ENCODE measurements around the gene UNC119. TPM values are rescaled to one million over a fixed set of nuclear protein-coding genes. Genes with fewer than 3 reads are reported as not detected.

Gene UNC119
- polyA plus RNA-seq, 3 donors = 12.5 to 16.6 (median 15.0) TPM

DNA sequence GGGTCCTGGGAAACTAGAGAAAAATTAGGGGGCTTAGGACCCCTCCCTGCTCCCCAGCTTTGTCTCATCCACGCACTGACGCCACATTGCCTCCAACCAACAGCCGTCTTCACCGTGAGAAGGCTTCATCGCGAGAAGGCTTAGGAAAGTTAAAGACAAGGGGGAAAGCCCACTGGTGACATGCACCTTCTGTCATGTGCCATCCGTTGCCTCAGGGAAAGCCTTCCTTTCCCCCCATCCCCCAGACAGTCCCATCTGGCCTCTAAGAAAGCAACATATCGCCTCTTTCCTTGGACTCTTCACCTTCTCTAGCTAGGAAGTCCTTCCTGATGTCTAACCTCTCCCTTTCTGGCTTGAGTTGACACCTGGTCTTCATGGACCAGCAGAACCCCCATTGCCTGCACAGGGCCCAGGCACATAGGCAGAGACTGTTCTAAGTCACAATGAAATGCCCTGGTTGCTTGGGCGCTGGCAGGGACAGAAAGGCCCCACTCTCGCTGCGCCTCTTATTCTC, 44.2 kb downstream of the UNC119 start:
- 63 to 83% (median 77%) methylated on average over 11 of the region's 11 CpGs for WGBS, 3 donors
- no peak overlapping the region for H3K27ac ChIP-seq (ENCODE audit: low read depth, low read length)

DNA sequence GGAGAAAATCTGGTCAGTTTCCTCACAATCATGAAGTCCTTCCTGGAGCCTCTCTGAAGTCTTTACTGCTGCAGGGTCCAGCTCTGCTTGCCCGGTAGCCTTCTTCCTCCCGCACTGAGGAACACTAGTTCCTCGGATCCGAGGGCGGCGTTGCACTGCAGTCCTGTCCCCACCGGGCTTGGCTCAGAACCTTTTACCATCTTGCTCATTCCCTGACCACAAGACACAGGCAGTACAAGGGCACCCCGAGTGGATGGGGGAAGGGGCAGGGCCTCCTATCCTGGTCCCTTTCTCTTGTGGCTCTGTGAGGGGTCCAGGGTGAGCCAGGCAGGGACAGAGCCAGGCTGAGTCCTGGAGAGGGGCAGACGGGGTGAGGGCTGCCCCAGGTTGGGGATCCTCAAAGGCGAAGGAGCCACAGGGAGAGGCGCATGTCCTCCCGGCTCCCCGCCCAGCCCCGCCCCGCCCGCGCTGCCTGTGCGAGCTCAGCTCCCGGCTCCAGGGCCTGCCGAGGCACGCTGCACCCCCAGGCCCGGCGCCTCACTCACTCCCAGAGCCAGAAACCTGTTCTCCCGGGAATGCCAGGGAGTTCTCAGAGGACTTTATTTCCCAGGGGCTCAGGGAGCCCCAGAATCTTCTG, 44.7 kb downstream of the UNC119 start:
- H3K27ac ChIP-seq (ENCODE audit: low read depth, low read length) = no peak overlapping the region
- WGBS, 3 donors = 41 to 58% (median 55%) methylated on average over 19 to 24 of the region's 24 CpGs

DNA sequence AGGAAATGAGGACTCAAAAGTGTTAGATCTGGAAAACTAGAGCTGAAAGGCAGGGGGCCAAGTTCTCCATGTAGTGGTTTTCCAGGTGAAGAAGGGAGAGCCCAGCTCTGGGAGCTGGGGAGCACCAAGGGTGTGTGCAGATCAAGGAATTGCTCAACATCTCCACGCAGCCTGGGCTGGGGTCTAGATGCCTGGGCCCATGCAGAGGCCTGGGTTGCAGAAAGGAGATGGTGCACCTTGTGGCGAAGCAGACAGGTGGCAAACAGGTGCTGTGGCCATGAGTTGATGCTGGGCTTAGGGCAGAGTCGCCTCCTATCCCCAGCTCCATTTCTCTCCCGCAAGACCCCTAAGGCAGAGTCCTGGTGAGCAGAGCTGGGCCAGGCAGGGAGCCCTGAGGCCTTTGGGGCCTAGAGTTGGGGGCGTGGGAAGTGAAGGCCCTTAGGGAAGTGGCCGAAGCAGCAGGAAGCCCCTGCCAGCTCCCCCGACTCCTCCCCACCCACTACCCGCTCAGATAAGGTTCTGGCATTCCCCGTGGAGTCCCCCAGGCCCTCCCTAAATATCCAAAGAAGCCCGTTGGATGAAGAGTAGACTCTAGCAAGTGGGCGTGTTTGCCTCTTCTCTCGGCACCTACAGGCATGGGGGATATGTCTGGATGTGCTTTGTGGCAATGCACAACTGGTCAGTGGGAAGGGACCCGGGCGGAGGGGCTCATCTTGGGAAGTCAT, 45.5 kb downstream of the UNC119 start:
- WGBS, 3 donors = 73 to 81% (median 76%) methylated on average over 13 to 14 of the region's 14 CpGs
- no peak overlapping the region for H3K27ac ChIP-seq (ENCODE audit: low read depth, low read length)

DNA sequence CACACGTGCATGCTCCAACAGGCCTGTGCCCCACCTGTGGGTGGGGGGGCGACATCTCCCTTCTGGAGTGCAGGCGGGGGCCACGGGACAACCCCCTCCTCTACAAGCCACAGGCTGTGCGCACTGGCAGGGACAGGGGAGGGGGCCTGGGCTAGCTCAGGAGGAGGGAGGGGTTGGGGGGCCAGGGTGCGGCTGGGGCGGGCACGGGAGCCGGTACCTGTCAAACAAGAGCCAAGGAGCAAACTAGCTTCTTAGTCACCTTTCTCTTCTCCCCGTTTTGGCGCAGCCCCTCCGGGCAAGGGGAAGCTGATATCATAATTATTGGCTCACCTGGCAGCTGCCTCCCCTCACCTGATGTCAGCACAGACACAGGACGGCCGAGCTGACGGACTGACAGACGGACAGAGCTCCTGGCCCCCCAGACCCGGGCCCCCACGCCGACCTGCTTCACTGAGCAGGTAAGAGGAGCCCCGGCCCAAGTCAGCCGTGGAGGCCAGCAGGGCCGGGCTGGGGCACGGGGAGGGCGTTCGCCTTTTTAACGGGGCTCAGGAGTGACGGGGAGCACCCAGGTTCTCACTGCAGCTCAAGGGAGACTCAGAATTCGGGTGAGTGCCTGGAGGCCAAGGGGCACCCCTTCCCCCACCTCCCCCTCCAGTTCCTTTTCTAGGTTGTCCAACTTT, 46.3 kb downstream of the UNC119 start, which contains the start of gene FOXN1:
TSS of gene FOXN1 (plus strand) at position 363 of the 680 bp plus-strand sequence. CDS start 17,622 bp downstream, outside the sequence.
- WGBS, 3 donors = 85 to 89% (median 86%) methylated on average over 28 of the region's 28 CpGs

DNA sequence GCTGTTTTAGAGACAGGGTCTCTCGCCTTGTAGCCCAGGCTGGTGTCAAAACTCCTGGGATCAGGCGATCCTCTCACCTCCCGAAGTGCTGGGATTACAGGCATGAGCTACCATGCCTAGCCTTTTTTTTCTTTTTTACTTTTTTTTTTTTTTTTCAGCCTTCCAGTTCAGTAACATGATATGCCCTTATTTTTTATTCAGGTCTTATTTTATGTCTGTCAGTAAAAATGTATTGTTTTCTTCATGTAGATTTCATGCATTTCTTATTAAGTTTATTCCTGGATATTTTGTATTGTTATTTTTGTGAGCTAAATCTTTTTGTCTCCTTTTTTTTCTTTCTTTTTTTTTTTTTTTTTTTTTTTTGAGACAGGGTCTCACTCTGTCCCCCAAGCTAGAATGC, 49.0 kb downstream of the UNC119 start:
- 77 to 89% (median 78%) methylated on average over 3 of the region's 3 CpGs for WGBS, 3 donors
- no peak overlapping the region for H3K27ac ChIP-seq (ENCODE audit: low read depth, low read length)

More for the DNA sequence above, 46.3 kb downstream of the UNC119 start, which contains the start of gene FOXN1:
- H3K27ac ChIP-seq (ENCODE audit: low read depth, low read length) = no peak within 1 kb of the TSS

DNA sequence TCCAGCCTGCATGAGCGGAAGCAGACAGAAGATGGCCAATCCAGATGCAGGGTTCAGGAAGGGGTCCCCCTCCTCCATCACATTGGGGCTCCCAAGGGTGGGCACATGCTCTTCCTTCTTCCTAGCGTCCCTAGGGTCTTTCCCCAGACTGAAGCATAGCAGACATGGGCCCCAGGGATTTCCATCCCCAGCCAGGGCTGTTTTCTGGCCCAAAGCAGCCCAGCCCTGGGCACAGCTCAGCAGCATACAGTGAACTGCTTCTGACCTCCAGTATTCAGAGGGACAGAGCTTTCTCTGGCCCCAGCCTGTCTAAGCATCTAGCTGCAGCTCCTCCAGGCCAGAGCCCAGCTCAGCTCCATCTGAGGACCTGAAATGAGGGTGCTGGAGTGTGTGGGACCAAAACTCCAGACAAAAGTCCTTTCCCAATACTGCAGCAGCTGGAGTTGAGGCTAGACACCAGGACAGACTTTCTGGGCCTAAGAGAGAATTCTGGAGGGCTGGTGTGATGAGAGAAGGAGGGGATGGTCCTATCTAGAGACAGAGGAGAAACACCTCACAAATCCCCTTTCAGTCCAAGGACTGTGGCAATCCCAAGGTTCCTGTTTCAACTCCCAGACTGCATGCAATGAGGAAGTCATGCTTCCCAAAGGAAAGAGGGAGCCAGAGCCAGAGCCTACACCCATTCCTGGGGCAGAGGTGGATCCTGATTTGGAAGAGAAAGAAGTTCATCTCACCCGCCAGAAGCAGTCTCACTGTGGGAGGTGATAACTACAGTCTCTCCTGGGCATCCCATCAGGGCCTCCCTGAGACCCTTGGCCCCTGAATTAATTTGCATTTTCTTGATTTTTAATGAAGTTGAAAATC, 50.8 kb downstream of the UNC119 start:
- 71 to 90% (median 78%) methylated on average over 3 of the region's 3 CpGs for WGBS, 3 donors
- no peak overlapping the region for H3K27ac ChIP-seq (ENCODE audit: low read depth, low read length)

DNA sequence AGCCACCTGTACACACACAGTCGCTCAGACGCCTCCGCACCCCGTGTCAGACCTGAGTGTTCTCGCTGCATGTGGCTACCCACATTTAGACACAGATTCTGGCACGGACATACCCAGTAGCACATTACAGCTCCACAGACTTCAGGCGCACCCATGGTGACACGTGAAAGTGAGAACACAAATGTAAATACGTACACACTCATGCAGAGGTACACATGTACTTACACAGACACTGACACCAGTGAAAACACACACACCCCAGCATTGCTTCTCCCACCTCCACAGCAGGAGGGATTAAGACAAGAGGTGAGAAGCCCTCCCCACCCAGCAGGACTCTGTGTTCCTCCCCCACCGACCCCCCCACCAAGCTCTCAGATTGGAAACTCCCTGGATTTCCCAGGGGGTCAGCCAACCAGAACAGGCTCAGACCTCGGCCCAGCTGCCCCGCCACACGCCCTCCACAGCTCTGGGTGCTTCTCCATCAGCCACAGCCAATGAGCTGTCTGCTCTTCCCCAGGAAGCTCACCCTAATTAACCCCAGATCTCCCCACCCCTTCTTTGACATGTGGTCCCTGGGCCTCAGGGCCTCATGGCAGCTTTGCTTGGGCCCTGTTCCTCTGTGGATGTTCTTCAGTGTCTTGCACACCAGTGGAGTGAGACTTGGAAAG, 51.6 kb downstream of the UNC119 start:
- WGBS, 3 donors = 63 to 67% (median 64%) methylated on average over 13 of the region's 13 CpGs
- no peak overlapping the region for H3K27ac ChIP-seq (ENCODE audit: low read depth, low read length)

DNA sequence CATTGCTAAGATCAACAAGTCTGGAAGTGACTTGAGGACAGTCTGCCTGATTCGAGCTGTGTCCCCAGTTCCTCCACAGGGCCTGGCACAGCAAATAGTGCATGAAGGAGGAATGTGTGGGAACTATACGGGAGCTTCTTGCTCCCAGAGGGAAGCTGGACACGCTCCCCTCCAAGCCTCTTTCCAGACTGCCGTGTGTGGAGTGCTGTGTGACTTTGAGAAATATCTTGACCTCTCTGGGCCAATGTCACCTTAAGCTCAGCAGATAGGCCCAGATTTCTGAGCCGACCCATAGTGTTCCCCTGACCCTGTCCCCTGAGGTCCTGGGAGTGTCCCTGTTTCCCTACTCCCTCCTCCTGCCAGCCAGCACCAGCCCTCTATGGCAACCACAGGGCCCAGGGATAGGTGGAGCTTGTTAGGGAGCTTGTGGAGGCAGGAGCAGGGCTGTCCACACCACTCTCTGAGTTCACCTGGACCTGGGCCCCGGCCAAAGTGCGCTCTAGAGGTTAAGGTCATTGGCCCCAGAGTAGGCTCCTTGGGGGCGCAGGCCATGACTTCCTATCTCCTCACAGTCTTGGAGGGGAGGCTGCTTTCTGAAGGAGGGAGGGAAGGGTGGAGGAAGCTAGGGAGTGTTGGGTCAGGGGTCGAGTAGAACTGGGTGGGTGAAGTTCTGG, 52.6 kb downstream of the UNC119 start:
- no peak overlapping the region for H3K27ac ChIP-seq (ENCODE audit: low read depth, low read length)
- WGBS, 3 donors = 66 to 86% (median 71%) methylated on average over 9 of the region's 9 CpGs

DNA sequence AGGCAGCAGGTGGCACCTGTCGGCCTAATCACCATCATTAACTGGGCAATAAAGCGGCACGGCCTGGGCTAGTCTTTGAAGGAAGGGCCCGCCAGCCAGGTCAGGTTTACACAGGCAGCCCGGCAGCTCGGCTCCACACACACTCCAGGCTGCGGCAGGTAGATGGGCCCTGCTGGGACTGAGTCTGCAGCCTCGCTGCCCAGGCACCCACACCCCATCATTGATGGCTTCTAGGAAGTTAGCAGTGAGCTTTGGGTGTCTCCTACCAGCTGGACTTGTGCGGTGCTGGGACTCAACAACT, 53.1 kb downstream of the UNC119 start:
- 64 to 94% (median 89%) methylated on average over 9 of the region's 9 CpGs for WGBS, 3 donors
- no peak overlapping the region for H3K27ac ChIP-seq (ENCODE audit: low read depth, low read length)

DNA sequence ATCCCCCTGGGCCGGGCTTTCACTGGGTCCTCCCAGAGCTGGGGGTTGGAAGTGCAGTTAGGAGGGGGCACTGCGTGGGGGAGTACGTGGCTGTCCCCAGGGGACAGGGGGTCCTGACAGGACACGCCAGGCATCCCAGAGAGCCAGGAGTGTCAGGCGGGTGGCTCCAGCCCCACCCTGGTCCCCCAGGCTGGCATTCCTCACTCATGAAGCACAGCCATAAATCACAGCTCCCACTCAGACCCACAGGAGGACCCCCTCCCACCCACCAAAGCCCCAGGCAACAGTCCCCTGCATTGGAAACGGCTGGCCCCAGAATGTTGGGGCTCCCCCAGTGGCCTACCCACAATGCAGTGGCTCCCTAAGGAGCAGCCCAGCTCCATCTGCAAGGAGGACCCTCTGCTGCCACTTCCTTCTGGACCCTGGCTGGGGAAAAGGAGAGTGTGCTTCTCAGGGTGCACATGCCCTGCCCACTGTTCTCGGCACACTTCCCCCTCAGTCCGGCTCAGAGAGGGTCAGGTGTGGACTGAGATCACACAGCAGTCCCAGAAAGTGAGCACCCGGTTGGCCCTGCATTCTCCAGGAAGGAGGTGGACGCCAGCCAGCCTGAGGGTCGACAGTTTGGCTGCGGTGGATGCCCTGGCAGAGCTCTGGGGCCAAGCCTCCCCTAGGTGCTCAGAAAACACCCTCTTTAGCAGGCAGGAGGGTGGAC, 53.6 kb downstream of the UNC119 start:
- WGBS, 3 donors = 56 to 69% (median 60%) methylated on average over 10 to 12 of the region's 12 CpGs
- H3K27ac ChIP-seq (ENCODE audit: low read depth, low read length) = no peak overlapping the region

DNA sequence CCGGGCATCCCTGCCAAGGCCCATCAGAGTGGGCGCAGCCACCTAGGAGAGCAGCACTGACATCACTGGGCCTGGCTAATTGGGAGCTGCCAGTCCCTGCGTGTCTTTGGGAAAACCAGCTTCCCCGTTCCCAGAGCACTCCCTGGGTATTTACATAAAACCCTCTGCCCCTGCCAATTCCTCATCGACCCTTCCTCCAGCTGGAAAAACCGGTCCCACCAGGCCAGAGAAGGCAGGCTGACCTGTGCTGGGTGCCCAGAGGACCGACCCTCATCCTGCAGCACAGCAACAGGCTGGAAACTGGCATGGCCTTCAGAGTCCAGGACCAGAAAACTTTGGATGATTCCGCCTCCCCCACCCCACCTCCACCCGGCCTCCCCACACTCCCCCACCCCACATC, 54.5 kb downstream of the UNC119 start:
- 14 to 53% (median 45%) methylated on average over 8 to 9 of the region's 9 CpGs for WGBS, 3 donors
- no peak overlapping the region for H3K27ac ChIP-seq (ENCODE audit: low read depth, low read length)

Other genes starting within 250 kb of the UNC119 start
- 10 to 100 TPM in 1 of 3 donors, 1 to 10 TPM in 2; 3.6 to 56.1 (median 4.9) TPM for gene TMEM97, start 233.4 kb downstream of the UNC119 start, polyA plus RNA-seq
- 10 to 100 TPM; 27.9 to 67.0 (median 66.0) TPM for gene IFT20, start 217.2 kb downstream of the UNC119 start, polyA plus RNA-seq
- gene TNFAIP1, start 216.9 kb downstream of the UNC119 start, polyA plus RNA-seq = 10 to 100 TPM; 18.1 to 38.0 (median 22.9) TPM
- 10 to 100 TPM; 55.1 to 89.6 (median 58.5) TPM for gene POLDIP2, start 195.1 kb downstream of the UNC119 start, polyA plus RNA-seq
- gene SEBOX, start 187.4 kb downstream of the UNC119 start, polyA plus RNA-seq = not detected
- 1 to 10 TPM; 2.1 to 6.9 (median 2.1) TPM for gene VTN, start 182.3 kb downstream of the UNC119 start, polyA plus RNA-seq
- gene SARM1, start 180.9 kb downstream of the UNC119 start, polyA plus RNA-seq = 10 to 100 TPM in 1 of 3 donors, 1 to 10 TPM in 2; 3.7 to 13.1 (median 9.8) TPM
- 1 to 10 TPM; 1.2 to 5.3 (median 3.9) TPM for gene SLC46A1, start 146.4 kb downstream of the UNC119 start, polyA plus RNA-seq
- gene SLC13A2, start 79.0 kb downstream of the UNC119 start, polyA plus RNA-seq = under 1 TPM in 2 of 3 donors, not detected in 1; 0.03 to 0.09 TPM
- under 1 TPM in 2 of 3 donors, not detected in 1; 0.01 to 0.03 TPM for gene FOXN1, start 46.3 kb downstream of the UNC119 start, polyA plus RNA-seq
- 10 to 100 TPM; 18.9 to 60.3 (median 24.8) TPM for gene PIGS, start 18.9 kb upstream of the UNC119 start, polyA plus RNA-seq
- 10 to 100 TPM in 2 of 3 donors, 1 to 10 TPM in 1; 5.4 to 59.0 (median 23.8) TPM for gene ALDOC, start 24.3 kb upstream of the UNC119 start, polyA plus RNA-seq
- gene SPAG5, start 46.4 kb upstream of the UNC119 start, polyA plus RNA-seq = 1 to 10 TPM; 1.5 to 3.3 (median 2.9) TPM
- 1 to 10 TPM; 1.8 to 3.3 (median 2.9) TPM for gene RSKR, start 61.6 kb upstream of the UNC119 start, polyA plus RNA-seq
- 10 to 100 TPM; 19.6 to 42.6 (median 33.7) TPM for gene BLTP2, start 92.5 kb upstream of the UNC119 start, polyA plus RNA-seq
- 10 to 100 TPM; 31.0 to 45.5 (median 40.4) TPM for gene SDF2, start 109.3 kb upstream of the UNC119 start, polyA plus RNA-seq
- 10 to 100 TPM; 16.3 to 33.9 (median 33.6) TPM for gene SUPT6H, start 109.6 kb upstream of the UNC119 start, polyA plus RNA-seq
- gene PROCA1, start 159.3 kb upstream of the UNC119 start, polyA plus RNA-seq = 1 to 10 TPM in 2 of 3 donors, under 1 TPM in 1; 0.35 to 2.9 (median 1.2) TPM
- gene RAB34, start 165.2 kb upstream of the UNC119 start, polyA plus RNA-seq = 100 to 1,000 TPM in 1 of 3 donors, 10 to 100 TPM in 1, 1 to 10 TPM in 1; 7.9 to 125 (median 38.3) TPM
- 1,000 to 10,000 TPM in 2 of 3 donors, 100 to 1,000 TPM in 1; 866 to 1,848 (median 1,584) TPM for gene RPL23A, start 167.4 kb upstream of the UNC119 start, polyA plus RNA-seq
- 10 to 100 TPM in 1 of 3 donors, 1 to 10 TPM in 2; 2.4 to 11.7 (median 5.4) TPM for gene TLCD1, start 173.6 kb upstream of the UNC119 start, polyA plus RNA-seq
- 1 to 10 TPM; 1.8 to 2.7 (median 1.9) TPM for gene NEK8, start 176.2 kb upstream of the UNC119 start, polyA plus RNA-seq
- gene TRAF4, start 191.4 kb upstream of the UNC119 start, polyA plus RNA-seq = 10 to 100 TPM; 10.9 to 22.7 (median 19.5) TPM

All from adipose tissue (tissue), 3 donors.